Fibroblast of lung (primary cell): ENCODE results near the gene ARPC2. TPM values are rescaled to one million over a fixed set of nuclear protein-coding genes. Genes with fewer than 3 reads are reported as not detected.

Experiments
- DNase-seq, 2 donors: peaks; one replicate each; pipeline versions ENCODE4 v3.0.0 to v3.0.0-alpha.2; 2010; ENCODE audit warnings: low read depth in 2 of 2
- H2AFZ ChIP-seq: 2 replicates; pipeline ENCODE4 v1.5.1; 2012; ENCODE audit warnings: low read length, control low read depth, inconsistent platforms
- H3K27ac ChIP-seq: 2 replicates; pipeline ENCODE4 v1.5.1; 2011; ENCODE audit warnings: low read length, control low read depth; ENCODE audit not compliant: insufficient read depth
- H3K27me3 ChIP-seq: 2 replicates; pipeline ENCODE4 v1.5.1; 2011; ENCODE audit warnings: mild to moderate bottlenecking, low read length; ENCODE audit not compliant: control insufficient read depth, insufficient read depth
- H3K36me3 ChIP-seq: 2 replicates; pipeline ENCODE4 v1.5.1; 2011; ENCODE audit warnings: low read length; ENCODE audit not compliant: control insufficient read depth, insufficient read depth
- H3K4me1 ChIP-seq: 2 replicates; pipeline ENCODE4 v1.5.1; 2011; ENCODE audit warnings: low read length; ENCODE audit not compliant: control insufficient read depth, insufficient read depth; ENCODE audit errors: extremely low read depth
- H3K4me2 ChIP-seq: 2 replicates; pipeline ENCODE4 v1.5.1; 2011; ENCODE audit warnings: low read length, control low read depth; ENCODE audit not compliant: insufficient read depth; ENCODE audit errors: extremely low read depth
- H3K4me3 ChIP-seq, 4 experiments: fragments of 200-600 bp in 1 of 4; sonication (generic) in 1 of 4; replicated peaks in 1 of 4; 2 replicates each; pipeline ENCODE4 v1.5.1; 2011 to 2016; ENCODE audit warnings: low read length in 4 of 4, low read depth in 3 of 4, mild to moderate bottlenecking in 3 of 4, control low read depth in 2 of 4, inconsistent platforms in 1 of 4, mixed read lengths in 1 of 4; ENCODE audit not compliant: insufficient read depth in 1 of 4; ENCODE audit errors: control extremely low read depth in 1 of 4
- H3K79me2 ChIP-seq: 2 replicates; pipeline ENCODE4 v1.5.1; 2012; ENCODE audit warnings: mild to moderate bottlenecking, low read length, inconsistent platforms; ENCODE audit not compliant: control insufficient read depth, insufficient read depth
- H3K9ac ChIP-seq: 2 replicates; pipeline ENCODE4 v1.5.1; 2011; ENCODE audit warnings: mild to moderate bottlenecking, low read length, control low read depth; ENCODE audit not compliant: insufficient read depth
- H3K9me3 ChIP-seq: 2 replicates; pipeline ENCODE4 v1.5.1; 2012; ENCODE audit warnings: low read depth, low read length; ENCODE audit not compliant: control insufficient read depth, insufficient read depth
- H4K20me1 ChIP-seq: 2 replicates; pipeline ENCODE4 v1.5.1; 2011; ENCODE audit warnings: low read length; ENCODE audit not compliant: control insufficient read depth, insufficient read depth; ENCODE audit errors: extremely low read depth
- EZH2 ChIP-seq: IDR thresholded peaks from 2 replicates; pipeline ENCODE4 v1.5.1; 2012; ENCODE audit warnings: low read length, control low read depth, mild to moderate bottlenecking; ENCODE audit errors: missing control alignments
- polyA plus RNA-seq, 2 donors: library from polyadenylated mRNA; depleted of rRNA in 1 of 2; stranded (reverse) in 1 of 2; unstranded in 1 of 2; fragments of >200 nt; gene quantifications; 2 replicates each; pipeline ENCODE4 v1.2.1, GENCODE V29; 2011 to 2012; ENCODE audit warnings: missing spikeins in 1 of 2
- total RNA-seq: library from RNA; depleted of rRNA; stranded (reverse); fragments of >200 nt; gene quantifications from 2 replicates; pipeline ENCODE4 v1.2.1, GENCODE V29; 2014
- TF ChIP-seq, protein P1 (sequence below), 2 donors: IDR thresholded peaks in 1 of 2; conservative IDR thresholded peaks in 1 of 2; 1 replicate in 1 of 2; 2 replicates in 1 of 2; pipeline ENCODE4 v1.5.1; 2011 to 2012; ENCODE audit warnings: low read length in 2 of 2, control low read depth in 1 of 2, inconsistent platforms in 1 of 2, low read depth in 1 of 2, mild to moderate bottlenecking in 1 of 2

The ARPC2 gene
- total and polyA plus RNA-seq, 2 donors (not counting 1 experiment from before 2014, with no cell fraction given): 199 to 893 TPM

- peaks cover 46% of the 10 kb centered on the region for H3K36me3 ChIP-seq
- no peak overlapping the region for H3K4me2 ChIP-seq
- H3K4me1 ChIP-seq: peaks cover 13% of the 10 kb centered on the region
- H3K27me3 ChIP-seq: no peaks in the 10 kb centered on the region
- no peak overlapping the region for H3K4me3 ChIP-seq
- H3K27ac ChIP-seq: no peak overlapping the region
- TF ChIP-seq EZH2: no peak
- TF ChIP-seq, protein P1, sequence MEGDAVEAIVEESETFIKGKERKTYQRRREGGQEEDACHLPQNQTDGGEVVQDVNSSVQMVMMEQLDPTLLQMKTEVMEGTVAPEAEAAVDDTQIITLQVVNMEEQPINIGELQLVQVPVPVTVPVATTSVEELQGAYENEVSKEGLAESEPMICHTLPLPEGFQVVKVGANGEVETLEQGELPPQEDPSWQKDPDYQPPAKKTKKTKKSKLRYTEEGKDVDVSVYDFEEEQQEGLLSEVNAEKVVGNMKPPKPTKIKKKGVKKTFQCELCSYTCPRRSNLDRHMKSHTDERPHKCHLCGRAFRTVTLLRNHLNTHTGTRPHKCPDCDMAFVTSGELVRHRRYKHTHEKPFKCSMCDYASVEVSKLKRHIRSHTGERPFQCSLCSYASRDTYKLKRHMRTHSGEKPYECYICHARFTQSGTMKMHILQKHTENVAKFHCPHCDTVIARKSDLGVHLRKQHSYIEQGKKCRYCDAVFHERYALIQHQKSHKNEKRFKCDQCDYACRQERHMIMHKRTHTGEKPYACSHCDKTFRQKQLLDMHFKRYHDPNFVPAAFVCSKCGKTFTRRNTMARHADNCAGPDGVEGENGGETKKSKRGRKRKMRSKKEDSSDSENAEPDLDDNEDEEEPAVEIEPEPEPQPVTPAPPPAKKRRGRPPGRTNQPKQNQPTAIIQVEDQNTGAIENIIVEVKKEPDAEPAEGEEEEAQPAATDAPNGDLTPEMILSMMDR (conservative IDR thresholded peaks at IDR 0.05 in 1 of 2, IDR thresholded peaks at IDR 0.05 in 1 of 2; ENCODE audit: low read depth in 1 of 2, low read length in 2 of 2): no peak
- DNase-seq: no peak
- no peaks in the 10 kb centered on the region for H4K20me1 ChIP-seq
- H3K79me2 ChIP-seq: peaks cover 28% of the 10 kb centered on the region
- no peaks in the 10 kb centered on the region for H3K9me3 ChIP-seq
- no peak overlapping the region for H3K9ac ChIP-seq
- no peak overlapping the region for H2AFZ ChIP-seq
Observed at GRCh38 chr2:218276986-218277755, 60.2 kb downstream of the ARPC2 start.

DNA sequence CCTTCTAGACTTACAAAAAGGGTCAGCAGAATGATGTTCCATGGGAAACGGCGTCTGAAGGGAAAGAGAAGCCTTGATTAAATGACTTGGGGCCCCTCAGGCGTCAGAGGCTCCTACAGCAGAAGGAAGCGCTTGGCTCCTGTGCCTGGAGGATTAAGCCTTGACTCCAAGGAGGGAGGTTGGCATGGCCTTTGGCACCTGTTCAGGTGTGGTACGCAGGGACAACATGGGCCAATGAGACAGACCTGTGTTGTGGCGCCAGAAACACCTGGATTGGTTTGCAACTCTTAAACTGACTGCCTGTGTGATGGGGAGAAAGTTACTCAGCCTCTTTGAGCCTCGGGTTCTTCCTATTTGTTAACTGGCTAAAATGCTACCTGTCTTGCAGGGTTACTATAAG, 60.9 kb downstream of the ARPC2 start:
- H3K27ac ChIP-seq: no peak overlapping the region
- peaks cover 34% of the 10 kb centered on the region for H3K79me2 ChIP-seq
- peaks cover 15% of the 10 kb centered on the region for H3K4me1 ChIP-seq
- H3K4me2 ChIP-seq: no peak overlapping the region
- DNase-seq: no peak
- H3K36me3 ChIP-seq: peaks cover 46% of the 10 kb centered on the region
- H3K27me3 ChIP-seq: no peaks in the 10 kb centered on the region
- H2AFZ ChIP-seq: no peak overlapping the region
- H3K9me3 ChIP-seq: no peaks in the 10 kb centered on the region
- no peak overlapping the region for H3K9ac ChIP-seq
- TF ChIP-seq, protein P1 (conservative IDR thresholded peaks at IDR 0.05 in 1 of 2, IDR thresholded peaks at IDR 0.05 in 1 of 2; ENCODE audit: low read depth in 1 of 2, low read length in 2 of 2): no peak
- TF ChIP-seq EZH2: no peak
- no peak overlapping the region for H3K4me3 ChIP-seq
- H4K20me1 ChIP-seq: no peaks in the 10 kb centered on the region

GRCh38 chr2:218278531-218279360, 61.8 kb downstream of the ARPC2 start:
- Histone ChIP-seq H2AFZ (no peak overlapping the region), H3K4me1 (peaks cover 19% of the 10 kb centered on the region), H3K27me3 (no peaks in the 10 kb centered on the region), H3K79me2 (peaks cover 42% of the 10 kb centered on the region), H3K9me3 (no peaks in the 10 kb centered on the region), H3K36me3 (peaks cover 45% of the 10 kb centered on the region), H3K9ac (no peak overlapping the region), H3K4me3 (no peak overlapping the region), H3K27ac (no peak overlapping the region), H3K4me2 (no peak overlapping the region), H4K20me1 (no peaks in the 10 kb centered on the region)
- TF ChIP-seq, protein P1 (conservative IDR thresholded peaks at IDR 0.05 in 1 of 2, IDR thresholded peaks at IDR 0.05 in 1 of 2; ENCODE audit: low read depth in 1 of 2, low read length in 2 of 2): no peak
- no peak for TF ChIP-seq EZH2
- no peak for DNase-seq
